Activated T-cell treated with anti-CD3 and anti-CD28 coated beads, Interleukin-2, amount 50 U/mL, for 48 hours (primary cell): Measurements from ENCODE around the gene SH2D3A.
"Not testable (repeated sequence)": the region's sequence is repeated elsewhere in the genome, so short reads cannot be mapped to it uniquely, and the experiment has no call there.

Source experiments
- DNase-seq, 2 experiments: peaks; one replicate each; pipeline ENCODE4 v3.0.0-alpha.2; 2020

The SH2D3A gene

DNA sequence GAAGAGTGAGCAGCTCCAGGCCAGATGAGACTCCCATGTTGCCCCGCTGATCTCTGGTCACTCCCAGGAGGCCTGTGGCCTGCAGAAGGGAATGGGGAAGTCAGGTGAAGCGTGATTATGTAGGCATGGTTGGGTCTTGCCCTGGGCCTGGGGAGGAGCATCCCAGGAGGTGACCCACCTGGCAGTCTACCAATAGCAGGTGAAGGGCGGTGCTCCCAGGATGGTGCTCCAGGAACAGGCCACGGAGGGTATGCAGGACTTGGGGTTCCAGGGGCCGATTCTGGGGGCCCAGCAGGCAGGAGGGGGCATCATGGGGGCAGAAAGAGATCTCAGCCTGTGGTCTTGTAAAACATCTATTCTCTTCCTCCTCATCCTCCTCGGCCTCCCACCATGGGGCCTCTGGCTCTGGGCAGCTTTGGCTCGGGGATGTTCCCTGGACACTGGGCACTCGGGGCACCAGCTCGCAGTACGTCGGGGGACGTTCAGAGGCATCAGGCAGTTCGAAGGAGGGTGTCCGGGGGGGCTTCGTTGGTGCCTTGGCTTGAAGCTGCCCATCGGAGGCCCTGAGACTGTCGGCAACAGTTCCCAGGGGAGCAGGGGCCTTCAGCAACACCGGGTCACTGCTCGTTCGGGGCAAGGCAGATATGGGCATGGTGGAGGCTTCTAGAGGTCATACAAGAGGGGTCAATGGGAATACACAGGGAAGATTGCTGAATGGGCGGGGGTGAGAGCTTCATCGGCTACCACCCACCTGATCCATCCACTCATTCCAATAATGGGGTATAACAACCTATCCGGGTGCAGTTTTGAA is 12.4 kb downstream of the SH2D3A start:
- no peak for DNase-seq

- DNase-seq, result no peak
Observed at GRCh38 chr19:6754136-6754535, 13.1 kb downstream of the SH2D3A start.

- peak; percentile 93 to 94 for DNase-seq
Observed at GRCh38 chr19:6753178-6754031, 13.8 kb downstream of the SH2D3A start.

DNA sequence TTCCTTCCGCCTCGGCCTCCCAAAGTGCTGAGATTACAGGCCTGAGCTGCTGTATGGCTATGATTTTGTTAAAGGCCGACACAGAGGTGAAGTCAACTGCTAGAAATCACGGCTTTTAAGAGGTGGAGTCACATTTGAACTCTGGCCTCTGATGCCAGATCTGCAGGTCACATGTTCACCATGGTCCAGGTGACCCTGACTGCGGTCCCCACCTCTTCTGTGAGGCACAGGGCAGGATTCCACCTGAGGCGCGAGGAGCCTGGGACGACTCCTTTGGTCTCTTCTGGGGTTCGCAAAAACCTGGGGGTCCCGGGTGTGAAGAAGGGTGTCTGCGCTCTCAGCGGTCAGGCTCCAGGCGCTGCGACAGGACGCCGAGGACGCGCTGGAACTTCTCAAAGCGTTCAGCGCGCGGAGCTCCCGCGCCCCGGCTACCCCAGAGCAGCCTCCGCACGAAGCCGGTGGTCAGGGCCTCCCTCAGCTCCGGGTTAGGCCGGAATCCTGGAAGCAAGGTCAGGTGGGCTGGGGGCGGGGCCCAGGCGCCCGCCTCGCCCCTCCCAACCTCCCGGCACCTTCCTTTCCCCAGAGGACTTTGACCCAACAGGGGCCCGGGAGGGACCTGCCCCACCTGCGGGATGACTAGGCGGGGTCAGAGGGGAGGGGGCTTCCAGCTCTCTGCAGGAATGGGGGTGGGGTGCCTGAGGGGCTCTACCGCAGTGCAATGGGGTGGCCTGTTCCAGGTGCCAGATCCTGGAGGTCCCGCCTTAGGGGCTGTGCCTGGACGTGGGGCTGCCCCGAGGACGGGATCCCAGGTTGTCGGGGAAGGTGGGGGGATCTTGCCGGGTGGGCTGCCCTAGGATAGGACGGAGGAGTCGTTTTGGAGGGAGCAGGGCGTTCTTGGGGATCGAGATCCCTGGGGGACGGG is 14.7 kb downstream of the SH2D3A start:
- DNase-seq, result no peak

DNA sequence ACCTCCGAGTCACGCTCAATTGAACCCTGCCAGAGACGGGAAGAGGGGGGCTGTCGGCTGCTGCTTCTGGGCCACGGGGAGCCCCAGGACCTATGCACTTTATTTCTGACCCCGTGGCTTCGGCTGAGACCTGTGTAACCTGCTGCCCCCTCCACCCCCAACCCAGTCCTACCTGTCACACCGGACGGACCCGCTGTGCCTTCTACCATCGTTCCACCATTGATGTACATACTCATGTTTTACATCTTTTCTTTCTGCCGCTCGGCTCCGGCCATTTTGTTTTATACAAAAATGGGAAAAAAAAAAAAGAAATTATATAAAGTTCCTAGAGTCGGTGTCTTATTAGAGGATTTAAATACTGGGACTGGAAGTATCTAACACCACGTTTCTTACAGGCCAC is 16.0 kb downstream of the SH2D3A start:
- DNase-seq, result no peak

- DNase-seq, result no peak
Observed at GRCh38 chr19:6750062-6750461, 17.2 kb downstream of the SH2D3A start.

DNA sequence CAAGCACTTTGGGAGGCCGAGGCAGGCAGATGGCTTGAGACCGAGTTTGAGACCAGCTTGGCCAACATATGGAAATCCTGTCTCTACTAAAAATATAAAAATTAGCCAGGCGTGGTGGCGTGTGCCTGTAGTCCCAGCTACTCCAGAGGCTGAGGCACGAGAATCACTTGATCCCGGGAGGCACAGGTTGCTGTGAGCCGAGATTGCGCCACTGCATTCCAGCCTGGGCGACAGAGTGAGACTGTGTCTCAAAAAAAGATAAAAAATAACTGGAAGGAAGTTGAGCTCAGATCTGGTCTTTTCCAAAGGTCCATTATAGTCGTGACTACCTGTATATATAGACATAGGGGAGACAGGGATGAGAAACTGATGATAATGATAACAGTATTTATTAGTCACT is 18.7 kb downstream of the SH2D3A start:
- not testable (repeated sequence) for DNase-seq

DNA sequence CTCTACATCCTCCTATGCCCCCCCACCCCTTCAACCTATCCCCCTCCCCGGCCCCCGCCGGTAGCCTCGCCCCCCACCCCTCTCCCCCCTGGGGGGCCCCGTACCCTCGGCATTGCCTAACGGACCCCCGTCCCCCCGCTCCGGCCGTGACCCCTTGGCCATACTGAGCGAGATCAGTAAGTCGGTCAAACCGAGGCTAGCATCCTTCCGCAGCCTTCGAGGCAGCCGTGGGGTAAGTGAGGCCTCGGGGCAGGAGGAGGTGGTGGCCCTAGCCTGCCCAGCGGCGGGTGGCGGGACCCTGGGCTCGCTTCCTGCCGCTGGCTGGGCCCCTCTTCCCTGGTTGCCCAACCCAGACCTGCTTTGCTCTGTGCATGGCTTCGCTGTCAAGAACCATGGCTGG is 21.3 kb downstream of the SH2D3A start:
- no peak for DNase-seq

- DNase-seq, result no peak
Observed at GRCh38 chr19:6744381-6745301, 22.6 kb downstream of the SH2D3A start.

- DNase-seq, result no peak
Observed at GRCh38 chr19:6743714-6744380, 23.4 kb downstream of the SH2D3A start.

GRCh38 chr19:6743066-6743465 is 24.2 kb downstream of the SH2D3A start:
- no peak for DNase-seq

GRCh38 chr19:6740589-6741343 is 26.5 kb downstream of the SH2D3A start:
- peak; percentile 48 for DNase-seq

GRCh38 chr19:6739883-6740588 is 27.2 kb downstream of the SH2D3A start:
- peak in 1 of 2 experiments; percentile 50 for DNase-seq

DNA sequence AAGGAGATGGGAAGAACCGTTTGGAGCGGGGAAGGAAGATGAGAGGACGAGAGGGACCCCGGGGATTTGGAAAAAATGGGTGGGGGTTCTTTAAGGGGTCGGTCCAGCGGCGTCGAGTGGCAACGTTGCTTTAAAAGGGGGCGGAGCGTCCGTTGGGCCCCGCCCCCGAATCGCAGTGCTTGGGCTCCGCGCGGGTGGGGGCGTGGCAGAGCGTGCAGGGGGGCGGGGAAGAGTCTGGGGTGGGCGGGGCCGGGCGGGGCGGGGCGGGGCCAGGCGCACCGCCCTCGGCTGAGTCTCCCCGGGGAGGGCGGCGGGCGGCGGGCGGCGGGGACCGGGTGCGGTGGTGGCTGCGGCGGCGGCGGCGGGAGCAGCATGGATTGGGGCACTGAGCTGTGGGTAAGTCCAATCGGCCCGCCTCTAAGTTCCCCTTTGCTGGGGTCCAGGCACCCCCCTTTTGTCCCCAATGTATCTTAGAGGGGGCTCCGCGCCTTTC is 27.8 kb downstream of the SH2D3A start, which contains the start of gene TRIP10:
Gene TRIP10 (plus strand): TSS at position 291 of the 493 bp plus-strand sequence. CDS start 82 bp downstream, at position 373.
- DNase-seq, result peak; percentile 89 to 93

DNA sequence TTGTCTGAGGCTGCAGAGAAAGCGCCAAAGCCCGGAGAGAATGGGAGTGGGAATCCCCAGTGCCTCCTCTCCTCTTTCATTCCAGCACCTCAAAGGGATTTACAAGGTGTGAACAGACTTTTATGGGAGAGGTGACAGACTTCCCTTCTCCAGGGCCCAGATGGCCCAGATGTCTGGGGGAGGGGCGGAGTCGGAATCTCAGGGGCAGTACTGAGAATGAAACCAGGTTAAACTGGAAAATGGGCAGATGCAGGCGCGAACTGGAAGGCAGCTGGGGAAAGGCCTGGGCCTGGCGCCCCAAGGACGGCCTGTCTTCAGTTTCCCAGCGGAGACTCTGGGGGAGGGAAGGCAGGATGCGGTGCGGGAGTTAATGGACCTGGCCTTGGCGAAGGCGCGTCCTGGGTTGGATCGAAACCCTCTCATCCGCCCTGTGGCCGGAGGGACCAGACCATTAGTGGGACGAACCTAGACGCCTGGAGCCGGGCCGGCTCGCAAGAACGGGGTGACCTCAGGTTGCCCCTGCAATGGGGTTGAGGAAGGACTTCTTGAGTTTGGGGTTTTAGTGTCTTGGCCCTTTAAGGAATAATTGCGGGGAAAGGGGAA is 28.3 kb downstream of the SH2D3A start:
- peak in 1 of 2 experiments; percentile 65 for DNase-seq

GRCh38 chr19:6737873-6738786 is 29.1 kb downstream of the SH2D3A start:
- peak; percentile 87 to 89 for DNase-seq

- DNase-seq, result peak; percentile 99 to 100
Observed at GRCh38 chr19:6737284-6737872, 29.9 kb downstream of the SH2D3A start, which contains the start of gene GPR108. TSS of gene GPR108 (minus strand) at chr19:6737580. CDS start at chr19:6737576, 4 bp downstream.
